GM19397 (cell line): ENCODE data around the gene SIPA1.

Experiments used
- ATAC-seq: cut with Tn5 transposase; IDR thresholded peaks from one replicate; pipeline ENCODE4 v1.9.1; 2021; ENCODE audit warnings: mild to moderate bottlenecking, moderate library complexity; ENCODE audit not compliant: unreplicated experiment

The SIPA1 gene

GRCh38 chr11:65607614-65608426, 30.1 kb upstream of the SIPA1 start:
- no peak for ATAC-seq

- no peak for ATAC-seq
These were observed 28.7 kb upstream of the SIPA1 start for GRCh38 chr11:65609229-65609628.

- ATAC-seq = no peak
These were observed 28.2 kb upstream of the SIPA1 start for GRCh38 chr11:65609665-65610064.

DNA sequence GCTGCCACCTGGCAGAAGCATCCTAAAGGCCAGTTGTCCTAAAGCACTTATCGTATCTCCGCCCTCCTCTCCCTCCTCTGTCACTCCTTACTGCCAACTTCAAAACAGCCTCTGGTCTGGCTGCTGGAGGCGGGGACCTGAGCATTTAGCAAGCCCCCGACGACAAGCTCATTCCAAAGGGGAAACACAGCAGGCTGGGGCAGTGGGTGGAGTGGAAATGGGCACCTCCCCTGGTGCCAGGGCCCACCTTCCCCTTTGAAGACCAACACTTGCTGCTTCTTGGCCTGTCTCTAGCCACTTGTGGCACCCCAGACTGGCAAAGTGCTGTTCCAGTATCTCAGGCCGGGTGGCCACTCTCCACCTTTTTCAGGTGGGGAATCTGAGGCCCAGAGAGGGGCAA, 27.5 kb upstream of the SIPA1 start:
- ATAC-seq = no peak

DNA sequence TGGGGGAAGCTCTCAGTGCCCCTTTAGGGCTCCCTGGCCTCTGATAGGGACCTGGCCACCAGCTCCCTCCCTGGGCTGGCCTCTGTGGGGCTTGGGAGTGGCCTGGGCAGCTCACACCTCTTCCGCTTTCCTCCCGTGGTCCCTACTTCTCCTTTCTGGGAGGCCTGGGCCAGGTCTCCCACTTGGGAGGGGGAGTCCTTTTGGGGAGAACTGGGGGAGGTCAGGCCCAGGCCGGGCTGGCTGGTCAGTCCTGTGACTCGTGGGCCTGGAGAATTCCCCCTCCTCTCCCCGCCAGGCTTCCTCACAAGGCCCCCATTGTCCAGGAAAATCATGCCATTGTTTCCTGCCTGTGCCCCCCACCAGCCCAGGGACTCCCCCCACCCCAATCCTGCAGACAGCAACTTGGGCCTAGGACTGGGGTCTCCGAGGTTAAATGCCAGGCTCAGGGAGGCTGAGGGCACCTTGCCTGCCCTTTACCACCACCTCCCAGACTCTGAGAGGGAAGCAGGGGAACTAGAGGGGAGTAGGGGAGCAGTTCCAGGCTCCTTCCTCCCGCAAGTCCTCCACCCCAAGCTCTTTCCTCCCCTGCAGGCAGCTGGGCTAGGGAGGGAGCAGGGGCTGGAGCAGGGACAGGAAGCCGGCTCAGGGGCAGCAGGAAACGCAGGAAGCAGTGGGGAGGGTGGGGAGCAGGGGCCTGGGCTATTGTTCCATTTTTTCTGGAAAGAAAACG, 26.7 kb upstream of the SIPA1 start:
- ATAC-seq = no peak

DNA sequence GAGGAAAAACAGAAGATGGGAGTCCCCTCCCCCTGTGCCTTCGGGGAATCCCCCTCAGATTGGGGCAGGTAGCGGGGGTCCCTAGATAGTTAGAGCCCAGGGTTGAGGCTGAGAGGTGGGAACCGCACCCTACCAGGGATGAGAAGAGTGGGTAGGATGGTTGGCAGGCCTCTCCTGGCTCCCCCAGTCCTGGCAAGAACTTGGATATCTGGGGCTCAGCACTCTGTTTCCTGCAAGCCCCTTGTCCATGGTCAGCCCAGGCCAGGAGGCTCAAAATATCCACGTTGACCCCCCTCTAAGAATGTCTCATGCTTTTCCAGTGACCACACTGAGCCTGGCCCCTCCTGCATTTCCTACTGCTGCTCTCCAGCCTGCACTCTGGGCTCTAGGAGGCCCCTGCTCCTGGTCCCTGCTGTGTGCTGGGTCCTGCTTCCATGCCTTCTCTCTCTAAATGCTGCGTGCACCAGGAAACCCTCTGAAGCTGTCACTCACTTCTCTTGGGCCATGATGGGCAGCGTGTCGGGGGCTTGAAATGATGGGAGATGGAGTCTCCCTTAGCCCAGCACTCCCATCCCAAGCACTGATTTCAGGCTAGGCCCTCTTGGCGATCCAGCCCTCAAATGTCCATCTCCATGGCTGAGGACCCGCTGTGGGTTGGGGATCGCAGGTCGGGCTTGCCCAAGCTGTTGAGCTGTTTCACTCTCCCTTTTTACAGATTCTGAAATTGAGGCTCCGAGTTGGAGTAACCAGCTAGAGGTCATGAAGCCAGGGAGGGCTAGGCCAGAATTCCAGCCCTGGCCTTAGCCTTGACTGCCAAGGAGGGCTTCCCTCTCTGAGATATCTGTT, 25.9 kb upstream of the SIPA1 start:
- no peak for ATAC-seq

- no peak for ATAC-seq
These were observed 25.2 kb upstream of the SIPA1 start for GRCh38 chr11:65612691-65613090.

GRCh38 chr11:65613091-65613928, 24.6 kb upstream of the SIPA1 start:
- ATAC-seq = peak; percentile 0

DNA sequence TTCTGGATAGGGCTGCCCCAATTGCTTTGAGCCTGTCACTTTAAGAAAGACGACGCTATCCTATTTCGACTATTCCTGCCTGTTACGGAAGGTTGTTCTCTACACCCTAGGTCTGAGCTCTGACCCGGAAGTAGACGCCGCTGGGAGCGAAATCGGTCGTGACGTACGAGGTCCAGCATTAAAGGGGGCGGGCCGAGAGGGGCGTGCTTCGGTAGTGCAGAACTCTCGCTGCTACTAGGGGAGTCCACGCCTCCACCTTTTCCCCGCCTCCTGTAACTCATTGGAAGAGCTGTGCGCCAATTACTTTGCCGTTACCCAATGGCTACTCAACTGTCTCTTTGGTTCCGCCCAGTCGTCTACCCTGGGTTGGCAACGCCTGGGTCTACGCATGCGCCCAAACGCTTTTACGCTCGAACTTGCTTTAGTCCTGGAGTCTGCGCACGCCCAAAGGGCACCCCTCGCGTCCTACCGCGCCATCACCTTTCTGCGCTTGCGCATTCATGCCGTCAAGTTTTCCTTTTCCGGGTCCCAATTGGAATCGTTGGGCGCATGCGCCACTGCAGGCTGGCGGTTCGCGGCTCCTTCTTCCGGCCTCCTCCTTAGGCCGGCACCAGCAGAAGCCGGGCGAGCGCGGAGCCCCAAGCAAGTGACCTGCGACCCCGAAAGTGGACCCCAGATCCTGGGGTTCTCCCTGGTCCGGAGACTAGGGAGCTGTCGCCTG, 22.5 kb upstream of the SIPA1 start, which contains the start of gene PCNX3:
PCNX3 (plus strand) TSS at position 548 of the 721 bp plus-strand sequence. CDS start 536 bp downstream, outside the sequence.
- ATAC-seq = peak; percentile 68

- ATAC-seq = peak; percentile 1
These were observed 21.8 kb upstream of the SIPA1 start for GRCh38 chr11:65615950-65616574.

DNA sequence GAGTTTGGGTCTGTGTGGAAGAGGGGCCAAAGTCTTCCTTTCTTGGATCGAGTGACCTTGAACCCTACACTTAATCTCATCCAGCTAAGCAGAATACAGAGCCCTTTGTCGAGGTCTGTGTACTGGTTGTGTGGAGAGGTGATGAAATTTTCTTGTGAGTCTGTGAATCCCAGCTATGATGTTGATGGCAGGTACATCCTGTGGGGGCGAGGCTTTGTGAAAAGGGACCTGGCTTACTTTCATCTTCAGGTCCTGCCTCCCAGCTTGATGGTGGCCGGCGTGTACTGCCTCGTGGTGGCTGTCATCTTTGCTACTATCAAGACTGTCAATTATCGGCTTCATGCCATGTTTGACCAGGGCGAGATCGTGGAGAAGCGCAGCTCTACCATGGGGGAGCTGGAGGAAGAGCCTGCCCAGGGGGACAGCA, 21.3 kb upstream of the SIPA1 start:
- ATAC-seq = no peak

GRCh38 chr11:65617136-65617850, 20.6 kb upstream of the SIPA1 start:
- ATAC-seq = no peak

GRCh38 chr11:65617990-65618751, 19.7 kb upstream of the SIPA1 start:
- ATAC-seq = no peak

DNA sequence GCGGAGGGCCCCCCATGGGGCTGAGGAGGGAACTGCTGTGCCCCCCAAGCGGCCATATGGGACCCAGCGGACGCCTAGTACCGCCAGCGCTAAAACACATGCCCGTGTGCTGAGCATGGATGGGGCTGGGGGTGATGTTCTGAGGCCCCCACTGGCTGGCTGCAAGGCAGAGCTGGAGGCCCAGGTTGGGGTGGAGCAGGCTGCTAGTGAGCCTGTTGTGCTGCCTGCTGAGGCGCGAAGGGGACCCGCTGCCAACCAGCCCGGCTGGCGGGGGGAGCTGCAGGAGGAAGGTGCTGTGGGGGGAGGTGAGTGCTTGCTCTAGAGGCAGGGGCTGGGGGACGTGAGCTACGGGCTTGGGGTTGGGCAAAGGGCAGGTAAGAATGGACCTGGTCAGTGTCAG, 19.1 kb upstream of the SIPA1 start:
- ATAC-seq = no peak

- no peak for ATAC-seq
These were observed 18.5 kb upstream of the SIPA1 start for GRCh38 chr11:65619281-65619928.

- no peak for ATAC-seq
These were observed 17.2 kb upstream of the SIPA1 start for GRCh38 chr11:65620666-65621065.

- ATAC-seq = no peak
These were observed 16.4 kb upstream of the SIPA1 start for GRCh38 chr11:65621460-65621859.
